Neural progenitor cell (in vitro differentiated cells): ENCODE data around the gene AREL1. TPM values are rescaled to one million over a fixed set of nuclear protein-coding genes. Genes with fewer than 3 reads are reported as not detected.

ENCODE experiments used
- DNase-seq: peaks from one replicate; pipeline ENCODE4 v3.0.0-alpha.2; 2016; ENCODE audit warnings: low spot score
- H2AFZ ChIP-seq: fragments of 200-600 bp; sonication (generic); replicated peaks from 2 replicates; pipeline ENCODE4 v1.6.1; 2016; ENCODE audit warnings: antibody characterized with exemption
- H3F3A ChIP-seq: fragments of 200-600 bp; sonication (generic); 2 replicates; pipeline ENCODE4 v1.6.1; 2016; ENCODE audit warnings: antibody characterized with exemption, low read depth
- H3K27ac ChIP-seq: fragments of 200-600 bp; sonication (generic); 2 replicates; pipeline ENCODE4 v1.5.1; 2016; ENCODE audit warnings: mild to moderate bottlenecking
- H3K27me3 ChIP-seq: fragments of 200-600 bp; sonication (generic); 2 replicates; pipeline ENCODE4 v1.6.1; 2016; ENCODE audit warnings: mild to moderate bottlenecking, moderate library complexity
- H3K36me3 ChIP-seq: fragments of 200-600 bp; sonication (generic); 2 replicates; pipeline ENCODE4 v1.5.1; 2016
- H3K4me1 ChIP-seq: fragments of 200-600 bp; sonication (generic); 2 replicates; pipeline ENCODE4 v1.6.1; 2016; ENCODE audit warnings: mixed run types
- H3K4me2 ChIP-seq: fragments of 200-600 bp; sonication (generic); 2 replicates; pipeline ENCODE4 v1.6.1; 2016
- H3K4me3 ChIP-seq: fragments of 200-600 bp; sonication (generic); 2 replicates; pipeline ENCODE4 v1.5.1; 2016
- H3K79me2 ChIP-seq: fragments of 200-600 bp; sonication (generic); 2 replicates; pipeline ENCODE4 v1.6.1; 2016; ENCODE audit warnings: low read depth
- H3K9ac ChIP-seq: fragments of 200-600 bp; sonication (generic); 2 replicates; pipeline ENCODE4 v1.6.1; 2016
- H3K9me3 ChIP-seq: fragments of 200-600 bp; sonication (generic); 2 replicates; pipeline ENCODE4 v1.5.1; 2016; ENCODE audit warnings: low read depth
- H4K20me1 ChIP-seq: fragments of 200-600 bp; sonication (generic); 2 replicates; pipeline ENCODE4 v1.6.1; 2016; ENCODE audit warnings: low read depth
- H3K27ac Mint-ChIP-seq: 3 replicates; pipeline ENCODE4 v1.8.0; 2021; ENCODE audit warnings: mixed read lengths
- H3K27me3 Mint-ChIP-seq: 2 replicates; pipeline ENCODE4 v1.8.0; 2022; ENCODE audit warnings: low read depth, mild to moderate bottlenecking, inconsistent platforms, moderate library complexity, mixed read lengths; ENCODE audit not compliant: insufficient read depth
- H3K36me3 Mint-ChIP-seq: 3 replicates; pipeline ENCODE4 v1.8.0; 2021; ENCODE audit warnings: mixed read lengths
- H3K4me1 Mint-ChIP-seq: 3 replicates; pipeline ENCODE4 v1.8.0; 2021; ENCODE audit warnings: mixed read lengths
- H3K4me3 Mint-ChIP-seq: 3 replicates; pipeline ENCODE4 v1.8.0; 2021; ENCODE audit warnings: mild to moderate bottlenecking, moderate library complexity, mixed read lengths
- H3K9me3 Mint-ChIP-seq: 3 replicates; pipeline ENCODE4 v1.8.0; 2020; ENCODE audit warnings: mixed read lengths
- CTCF ChIP-seq: fragments of 200-600 bp; sonication (generic); IDR thresholded peaks from 2 replicates; pipeline ENCODE4 v1.5.1; 2017; ENCODE audit warnings: antibody characterized with exemption, mild to moderate bottlenecking
- EZH2 ChIP-seq: fragments of 200-600 bp; sonication (generic); IDR thresholded peaks from 2 replicates; pipeline ENCODE4 v1.6.1; 2017; ENCODE audit warnings: antibody characterized with exemption, mild to moderate bottlenecking, moderate library complexity
- EZH2phosphoT487 ChIP-seq: fragments of 200-600 bp; sonication (generic); IDR thresholded peaks from 2 replicates; pipeline ENCODE4 v1.6.1; 2017; ENCODE audit warnings: antibody characterized with exemption
- small RNA-seq: library from RNA; depleted of rRNA; stranded (forward); fragments of <200 nt; gene quantifications from one replicate; pipeline ENCODE3, GENCODE V24; 2015
- total RNA-seq: library from RNA; depleted of rRNA; stranded (reverse); fragments of >200 nt; gene quantifications from 2 replicates; pipeline ENCODE4 v1.2.3, GENCODE V29; 2015; ENCODE audit warnings: low replicate concordance

AREL1 gene
- total RNA-seq, 1 donor from 2014 or later = 25.2 TPM

- peaks cover 40% of the 10 kb centered on the region for H3K27me3 Mint-ChIP-seq
- no peak overlapping the region for H3K9ac ChIP-seq
- peaks cover 17% of the 10 kb centered on the region for H3K4me1 ChIP-seq
- H3K36me3 ChIP-seq = no peaks in the 10 kb centered on the region
- H3K27ac Mint-ChIP-seq = no peak overlapping the region
- peak; percentile 50 for DNase-seq
- no peak overlapping the region for H3K27ac ChIP-seq
- no peaks in the 10 kb centered on the region for H3K36me3 Mint-ChIP-seq
- H3K27me3 ChIP-seq = peaks cover 49% of the 10 kb centered on the region
- H3K4me3 ChIP-seq = no peak overlapping the region
- H3K4me2 ChIP-seq = no peak overlapping the region
- H3K4me1 Mint-ChIP-seq = peaks cover 32% of the 10 kb centered on the region
- TF ChIP-seq CTCF = no peak
- no peak for TF ChIP-seq EZH2
- TF ChIP-seq EZH2phosphoT487 = no peak
- H2AFZ ChIP-seq = no peak overlapping the region
- H4K20me1 ChIP-seq = no peaks in the 10 kb centered on the region
- no peaks in the 10 kb centered on the region for H3K9me3 Mint-ChIP-seq
- peak overlapping the region; percentile 78 for H3K4me3 Mint-ChIP-seq
- no peaks in the 10 kb centered on the region for H3K9me3 ChIP-seq
- H3K79me2 ChIP-seq = no peaks in the 10 kb centered on the region
- peaks cover 16% of the 10 kb centered on the region for H3F3A ChIP-seq
These were observed 99.5 kb downstream of the AREL1 start for GRCh38 chr14:74613211-74613914.

DNA sequence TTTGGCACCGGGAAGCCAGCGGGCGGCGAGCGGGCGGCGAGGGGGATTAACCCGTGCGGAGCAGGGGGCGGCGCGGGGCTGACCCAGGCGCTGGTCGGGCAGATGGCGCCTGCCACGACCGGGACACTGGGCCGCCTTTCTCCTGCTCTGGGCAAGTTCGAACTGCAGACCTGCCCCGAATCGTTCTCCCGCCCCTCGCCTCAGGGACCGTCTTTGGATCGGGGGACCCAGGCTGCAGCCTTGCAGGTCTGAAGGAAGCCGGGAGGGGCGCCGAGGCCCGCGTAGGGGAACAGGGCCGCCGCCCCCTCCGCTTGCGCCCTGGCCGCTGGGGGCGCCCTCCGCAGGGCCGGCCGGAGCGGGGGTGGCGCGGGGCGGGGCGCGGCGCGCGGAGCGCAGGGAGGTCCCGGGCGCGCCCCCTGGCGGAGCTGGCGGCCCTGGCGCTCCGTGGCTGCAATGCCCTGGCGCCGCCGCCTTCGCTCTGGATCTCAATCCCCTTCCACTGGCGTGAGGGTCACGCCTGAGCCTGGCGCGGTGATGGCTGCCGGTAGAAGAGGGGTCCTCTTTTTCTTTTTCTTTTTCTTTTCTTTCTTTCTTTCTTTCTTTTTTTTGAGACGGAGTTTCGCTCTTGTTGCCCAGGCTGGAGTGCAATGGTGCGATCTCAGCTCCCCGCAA is 100.4 kb downstream of the AREL1 start:
- Mint-ChIP-seq H3K36me3 (no peaks in the 10 kb centered on the region), H3K9me3 (no peaks in the 10 kb centered on the region), H3K27ac (no peak overlapping the region), H3K4me3 (peak overlapping the region; percentile 84), H3K4me1 (peaks cover 32% of the 10 kb centered on the region), H3K27me3 (peaks cover 40% of the 10 kb centered on the region)
- TF ChIP-seq EZH2 (no peak), CTCF (peak; percentile 70)
- H3K27me3 ChIP-seq = peaks cover 49% of the 10 kb centered on the region
- H4K20me1 ChIP-seq = no peaks in the 10 kb centered on the region
- peaks cover 17% of the 10 kb centered on the region for H3K4me1 ChIP-seq
- peak overlapping the region; percentile 100 for H2AFZ ChIP-seq
- no peak overlapping the region for H3K27ac ChIP-seq
- H3K36me3 ChIP-seq = no peaks in the 10 kb centered on the region
- H3K4me2 ChIP-seq = peak overlapping the region; percentile 84
- H3F3A ChIP-seq = peaks cover 16% of the 10 kb centered on the region
- H3K9me3 ChIP-seq = no peaks in the 10 kb centered on the region
- H3K9ac ChIP-seq = no peak overlapping the region
- DNase-seq = peak; percentile 93
- H3K79me2 ChIP-seq = no peaks in the 10 kb centered on the region
- peak overlapping the region; percentile 52 for H3K4me3 ChIP-seq

DNA sequence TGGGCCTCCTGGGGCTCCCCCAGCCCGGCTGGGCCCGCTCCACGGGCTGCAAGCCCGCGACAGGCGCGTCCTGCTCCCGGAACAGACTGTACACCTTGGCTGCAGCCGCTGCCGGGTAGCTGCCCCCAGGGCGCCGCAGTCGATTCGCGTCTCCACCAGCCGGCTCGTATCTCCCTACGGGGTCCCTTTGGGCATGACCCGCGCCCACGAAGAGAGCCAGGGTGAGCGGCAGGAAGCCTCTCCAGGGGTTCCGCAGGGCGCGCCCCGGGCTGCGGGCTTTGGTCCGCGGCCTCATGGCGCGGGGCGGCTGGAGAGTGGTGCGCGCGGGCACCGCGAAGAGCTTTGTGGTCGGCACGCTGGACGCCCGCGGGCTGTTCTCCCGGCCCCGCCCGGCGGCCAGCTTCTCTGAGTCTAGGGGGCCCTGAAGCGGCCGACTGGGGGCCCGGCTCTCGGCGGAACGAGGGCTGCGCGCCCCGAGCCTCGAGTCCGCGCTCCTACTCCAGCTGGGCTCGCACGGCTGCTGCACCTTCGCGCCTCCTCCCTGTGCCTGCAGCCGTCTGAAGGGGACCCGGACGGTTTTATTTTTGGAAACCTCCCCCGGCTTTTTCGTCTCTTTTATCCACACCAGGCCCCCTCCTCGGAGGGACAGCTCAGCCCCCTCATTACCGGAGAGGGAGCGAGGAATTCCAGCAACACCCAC is 101.1 kb downstream of the AREL1 start, which contains the start of gene LTBP2:
Gene LTBP2, minus strand, starts transcription at position 588 of the 700 bp plus-strand sequence. Its CDS starts 293 bp downstream, at position 295.
- no peaks in the 10 kb centered on the region for H3K9me3 Mint-ChIP-seq
- Histone ChIP-seq H3K4me2 (peak within 1 kb of the TSS; percentile 84), H3K36me3 (no peaks in the 10 kb centered on the region), H3K79me2 (no peaks in the 10 kb centered on the region), H3K27ac (no peak within 1 kb of the TSS), H3K4me1 (peaks cover 13% of the 10 kb centered on the region), H3K9ac (no peak within 1 kb of the TSS), H3F3A (peaks cover 16% of the 10 kb centered on the region), H3K9me3 (no peaks in the 10 kb centered on the region), H3K4me3 (peak within 1 kb of the TSS; percentile 52), H4K20me1 (no peaks in the 10 kb centered on the region), H2AFZ (peak within 1 kb of the TSS; percentile 100), H3K27me3 (peaks cover 49% of the 10 kb centered on the region)
- no peak within 1 kb of the TSS for H3K27ac Mint-ChIP-seq
- TF ChIP-seq EZH2 (peak; percentile 100), CTCF (no peak), EZH2phosphoT487 (peak; percentile 93)
- no peaks in the 10 kb centered on the region for H3K36me3 Mint-ChIP-seq
- H3K4me3 Mint-ChIP-seq = peak within 1 kb of the TSS; percentile 84
- peak; percentile 69 for DNase-seq
- H3K27me3 Mint-ChIP-seq = peaks cover 39% of the 10 kb centered on the region
- peaks cover 28% of the 10 kb centered on the region for H3K4me1 Mint-ChIP-seq

Small RNA genes within 50 kb of the gene (small RNA-seq; reads per million reads assigned to genes)
- gene RF00409 = not detected

Other genes starting within 250 kb of the AREL1 start
- gene NPC2, start 219.8 kb downstream of the AREL1 start, total RNA-seq = 371 and 405 TPM in 2 replicates
- gene ISCA2, start 219.3 kb downstream of the AREL1 start, total RNA-seq = 45.5 and 47.0 TPM in 2 replicates
- 0.43 and 0.84 TPM in 2 replicates for gene LTBP2, start 100.8 kb downstream of the AREL1 start, total RNA-seq
- gene FCF1, start 64 bp upstream of the AREL1 start, total RNA-seq = 41.7 and 96.1 TPM in 2 replicates
- 35.7 and 55.9 TPM in 2 replicates for gene YLPM1, start 50.2 kb upstream of the AREL1 start, total RNA-seq
- gene PROX2, start 163.1 kb upstream of the AREL1 start, total RNA-seq = not detected in 2 replicates
- 52.2 and 60.7 TPM in 2 replicates for gene DLST, start 168.8 kb upstream of the AREL1 start, total RNA-seq
- gene RPS6KL1, start 210.2 kb upstream of the AREL1 start, total RNA-seq = 6.4 and 15.1 TPM in 2 replicates
- 1.0 and 2.1 TPM in 2 replicates for gene PGF, start 242.5 kb upstream of the AREL1 start, total RNA-seq